Occipital lobe (tissue), 2 donors: ENCODE data around the gene ZNF816. TPM values are rescaled to one million over a fixed set of nuclear protein-coding genes. Genes with fewer than 3 reads are reported as not detected.
"Not testable (repeated sequence)": the region's sequence is repeated elsewhere in the genome, so short reads cannot be mapped to it uniquely, and the experiment has no call there.

Experiments
- DNase-seq: peaks from one replicate; lab custom pipeline; 2025; lab: John Stamatoyannopoulos, UW
- total RNA-seq: library from RNA; depleted of rRNA; stranded (reverse); fragments of >200 nt; gene quantifications from one replicate; pipeline ENCODE4 v1.2.3, GENCODE V29; 2014

ZNF816 gene
- total RNA-seq, 1 donor from 2014 or later, result 5.8 TPM

- DNase-seq, result no peak
Measured at GRCh38 chr19:52961981-52962380, 700 bp downstream of the ZNF816 start.

- DNase-seq, result no peak
Measured at GRCh38 chr19:52959613-52960295, 2.9 kb downstream of the ZNF816 start.

GRCh38 chr19:52957591-52957990, 5.1 kb downstream of the ZNF816 start:
- no peak for DNase-seq

GRCh38 chr19:52956917-52957316, 5.8 kb downstream of the ZNF816 start:
- no peak for DNase-seq

- DNase-seq, result no peak
Measured at GRCh38 chr19:52949422-52949821, 13.3 kb downstream of the ZNF816 start.

- DNase-seq, result no peak
Measured at GRCh38 chr19:52948025-52948770, 14.5 kb downstream of the ZNF816 start.

- DNase-seq, result no peak
Measured at GRCh38 chr19:52946322-52947310, 16.1 kb downstream of the ZNF816 start.

- no peak for DNase-seq
Measured at GRCh38 chr19:52945652-52946321, 16.9 kb downstream of the ZNF816 start.

GRCh38 chr19:52944703-52945493, 17.8 kb downstream of the ZNF816 start:
- DNase-seq, result not testable (repeated sequence)

- DNase-seq, result no peak
Measured at GRCh38 chr19:52943884-52944643, 18.6 kb downstream of the ZNF816 start.

- no peak for DNase-seq
Measured at GRCh38 chr19:52943134-52943883, 19.4 kb downstream of the ZNF816 start.

- peak; percentile 73 for DNase-seq
Measured at GRCh38 chr19:52942386-52943133, 20.1 kb downstream of the ZNF816 start.

- no peak for DNase-seq
Measured at GRCh38 chr19:52941941-52942385, 20.7 kb downstream of the ZNF816 start.

- not testable (repeated sequence) for DNase-seq
Measured at GRCh38 chr19:52941523-52941922, 21.2 kb downstream of the ZNF816 start.

GRCh38 chr19:52940905-52941304, 21.8 kb downstream of the ZNF816 start:
- not testable (repeated sequence) for DNase-seq

GRCh38 chr19:52938761-52939160, 23.9 kb downstream of the ZNF816 start:
- DNase-seq, result no peak

GRCh38 chr19:52936954-52937325, 25.7 kb downstream of the ZNF816 start:
- no peak for DNase-seq
